Fibroblast of skin of scalp (primary cell): Measurements from ENCODE around the gene CASP8AP2.
"Not testable (repeated sequence)": the region's sequence is repeated elsewhere in the genome, so short reads cannot be mapped to it uniquely, and the experiment has no call there.

ENCODE experiments used
- DNase-seq: peaks from one replicate; pipeline ENCODE4 v3.0.0-alpha.2; 2013

Gene CASP8AP2

DNA sequence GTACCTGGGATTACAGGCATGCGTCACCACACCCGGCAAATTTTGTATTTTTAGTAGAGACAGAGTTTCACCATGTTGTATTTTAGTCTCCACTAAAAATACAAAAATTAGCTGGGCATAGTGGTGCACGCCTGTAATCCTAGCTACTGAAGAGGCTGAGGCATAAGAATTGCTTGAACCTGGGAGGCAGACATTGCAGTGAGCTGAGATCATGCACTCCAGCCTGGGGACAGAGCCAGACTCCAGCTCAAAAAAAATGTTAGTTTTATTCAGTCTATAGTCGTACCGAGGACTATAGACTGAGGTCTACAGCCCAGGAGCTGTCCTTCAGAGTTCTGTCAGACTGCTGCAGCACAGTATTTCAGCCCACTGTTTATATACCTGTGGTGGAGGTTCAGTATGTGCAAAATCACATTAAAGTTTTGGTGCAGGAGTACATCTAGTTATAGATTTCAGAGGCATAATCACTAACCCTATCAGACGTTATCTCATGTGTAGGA, 3.6 kb upstream of the CASP8AP2 start:
- peak; percentile 49 for DNase-seq

DNA sequence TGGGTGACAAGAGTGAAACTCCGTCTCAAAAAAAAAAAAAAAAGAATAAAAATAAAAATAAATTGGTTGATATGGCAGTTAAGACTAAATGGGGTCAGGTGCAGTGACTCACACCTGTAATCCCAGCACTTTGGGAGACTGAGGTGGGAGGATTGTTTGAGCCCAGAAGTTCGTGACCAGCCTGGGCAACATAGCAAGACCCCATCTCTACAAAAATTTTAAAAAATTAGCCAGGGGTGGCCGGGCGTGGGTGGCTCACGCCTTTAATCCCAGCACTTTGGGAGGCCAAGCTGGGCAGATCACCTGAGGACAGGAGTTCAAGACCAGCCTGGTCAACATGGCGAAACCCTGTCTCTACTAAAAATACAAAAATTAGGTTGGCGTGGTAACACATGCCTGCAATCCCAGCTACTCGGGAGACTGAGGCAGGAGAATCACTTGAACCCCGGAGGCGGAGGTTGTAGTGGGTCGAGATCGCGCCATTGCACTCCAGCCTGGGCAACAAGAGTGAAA, 1.1 kb upstream of the CASP8AP2 start:
- DNase-seq: not testable (repeated sequence)

DNA sequence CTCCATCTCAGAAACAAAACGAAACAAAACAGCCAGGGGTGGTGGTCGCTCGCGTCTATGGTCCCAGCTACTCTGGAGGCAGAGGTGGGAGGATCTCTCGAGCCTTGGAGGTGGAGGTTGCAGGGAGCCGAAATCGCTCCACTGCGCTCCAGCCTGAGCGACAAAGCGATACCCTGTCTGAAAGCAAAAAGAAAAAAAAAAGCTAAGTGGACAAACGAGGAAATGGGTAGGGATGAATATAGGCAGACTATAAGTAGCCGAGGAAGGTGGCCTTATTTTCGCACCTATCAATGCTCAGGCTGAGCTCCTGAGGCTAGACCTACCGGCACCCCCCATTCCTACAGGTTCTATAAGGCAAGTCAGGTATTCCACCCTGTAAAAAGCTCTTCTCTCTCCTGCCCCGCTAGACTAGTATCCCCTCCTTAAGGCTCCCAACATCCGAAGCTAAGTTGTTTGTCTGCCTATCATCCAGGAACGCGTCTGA, 650 bp upstream of the CASP8AP2 start:
- DNase-seq: no peak

DNA sequence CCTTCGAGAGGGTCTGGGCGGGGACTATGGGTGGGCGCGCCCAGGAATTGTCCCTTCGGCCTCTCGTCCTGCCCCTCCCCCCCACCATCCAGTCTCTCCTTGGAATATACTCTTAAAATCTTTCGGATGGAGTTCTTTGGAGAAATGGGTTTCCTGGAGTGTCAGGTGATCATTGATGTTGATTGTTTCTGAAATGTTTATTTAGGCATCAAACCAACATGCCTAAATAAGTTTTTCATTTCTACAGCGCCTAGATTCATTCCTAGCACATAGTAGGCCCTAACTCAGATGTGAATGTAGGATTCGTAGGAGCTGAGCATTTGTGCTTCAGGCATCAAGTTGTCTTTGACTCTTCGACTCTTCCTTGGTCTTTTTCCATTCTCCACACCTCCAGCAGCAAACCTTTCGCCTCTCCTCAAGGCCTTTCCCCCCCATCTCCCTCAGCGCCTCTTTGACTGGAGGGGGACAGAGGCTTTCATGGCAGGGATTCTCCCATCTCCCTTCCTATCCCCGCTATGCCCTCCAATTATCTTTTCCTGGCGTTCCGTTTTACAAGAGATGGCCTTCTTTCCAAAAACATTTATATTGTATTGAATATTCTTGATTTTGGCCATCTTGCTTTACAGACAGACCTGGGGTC, 610 bp downstream of the CASP8AP2 start:
- no peak for DNase-seq

DNA sequence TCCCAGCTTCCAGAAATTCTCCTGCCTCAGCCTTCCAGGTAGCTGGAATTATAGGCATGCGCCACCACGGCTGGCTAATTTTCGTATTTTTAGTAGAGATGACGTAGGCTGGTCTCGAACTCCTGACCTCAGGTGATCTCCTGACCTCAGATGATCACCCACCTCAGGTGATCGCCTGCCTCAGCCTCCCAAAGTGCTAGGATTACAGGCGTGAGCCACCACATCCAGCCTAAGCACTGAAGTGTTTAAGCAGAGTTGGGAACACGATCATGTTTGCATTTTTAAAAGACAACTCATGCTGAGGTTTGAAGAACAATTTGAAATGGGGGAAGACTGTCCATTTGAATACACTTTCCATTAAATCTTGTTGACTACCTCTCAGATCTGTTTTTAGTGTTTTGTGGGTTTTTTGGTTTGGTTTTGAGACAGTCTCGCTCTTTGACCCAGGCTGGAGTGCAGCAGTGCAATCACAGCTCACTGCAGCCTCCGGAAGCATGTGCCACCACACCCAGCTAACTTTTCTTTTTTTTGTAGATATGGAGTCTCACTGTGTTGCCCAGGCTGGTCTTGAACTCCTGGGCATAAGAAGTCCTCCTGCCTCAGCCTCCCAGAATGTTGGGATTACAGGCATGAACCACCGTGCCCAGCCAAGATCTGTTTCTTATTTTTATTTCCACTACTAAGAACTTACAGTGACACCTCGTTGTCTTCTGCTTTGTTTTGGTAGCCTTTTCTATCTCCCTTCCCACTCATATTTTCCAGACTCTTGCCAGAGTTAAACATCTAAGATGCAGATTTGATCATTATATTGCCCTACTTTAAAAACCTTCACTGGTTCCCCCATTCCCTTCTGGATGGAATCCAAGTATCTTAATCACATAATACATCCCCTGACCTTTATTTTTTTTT, 5.5 kb downstream of the CASP8AP2 start:
- no peak for DNase-seq

DNA sequence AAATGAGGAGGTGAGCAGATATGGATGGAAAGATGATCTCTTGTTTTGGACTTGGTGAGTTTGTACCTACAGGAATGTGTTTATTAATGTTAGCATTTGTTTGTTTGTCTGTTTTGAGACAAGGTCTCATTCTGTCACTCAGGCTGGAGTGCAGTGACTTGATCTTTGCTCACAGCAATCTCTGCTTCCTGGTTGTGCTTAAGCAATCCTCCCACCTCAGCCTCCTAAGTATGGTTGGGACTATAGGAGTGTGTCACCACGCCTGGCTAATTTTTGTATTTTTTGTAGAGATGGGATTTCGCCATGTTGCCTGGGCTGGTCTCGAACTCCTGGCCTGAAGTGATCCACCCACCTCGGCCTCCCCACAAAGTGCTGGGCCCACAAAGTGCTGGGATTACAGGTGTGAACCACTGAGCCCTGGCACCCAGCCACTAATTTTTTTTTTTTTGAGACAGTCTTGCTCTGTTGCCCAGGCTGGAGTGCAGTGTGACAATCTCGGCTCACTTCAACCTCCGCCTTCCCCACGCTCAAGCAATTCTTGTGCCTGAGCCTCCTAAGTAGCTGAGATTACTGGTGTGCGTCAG, 7.1 kb downstream of the CASP8AP2 start:
- no peak for DNase-seq

DNA sequence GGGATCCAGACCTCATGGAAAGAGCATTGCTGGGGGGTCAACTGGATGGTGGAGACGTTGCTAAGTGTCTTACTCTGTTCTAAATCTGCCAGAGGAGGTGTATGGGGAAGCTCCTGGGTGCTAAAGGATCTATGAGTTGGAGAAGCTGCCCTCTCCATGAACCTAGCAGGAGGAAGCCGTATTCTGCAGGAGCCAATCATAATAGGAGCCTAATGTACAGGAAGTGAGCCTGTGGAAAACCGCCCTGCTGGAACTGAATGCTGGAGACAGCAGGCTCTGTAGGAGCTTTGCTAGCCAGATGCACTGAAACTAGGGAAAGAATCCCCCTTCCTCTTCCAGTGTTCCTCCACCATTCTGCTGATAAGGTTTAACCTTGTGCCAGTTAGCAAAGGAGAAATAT, 10.9 kb downstream of the CASP8AP2 start:
- peak; percentile 33 for DNase-seq

DNA sequence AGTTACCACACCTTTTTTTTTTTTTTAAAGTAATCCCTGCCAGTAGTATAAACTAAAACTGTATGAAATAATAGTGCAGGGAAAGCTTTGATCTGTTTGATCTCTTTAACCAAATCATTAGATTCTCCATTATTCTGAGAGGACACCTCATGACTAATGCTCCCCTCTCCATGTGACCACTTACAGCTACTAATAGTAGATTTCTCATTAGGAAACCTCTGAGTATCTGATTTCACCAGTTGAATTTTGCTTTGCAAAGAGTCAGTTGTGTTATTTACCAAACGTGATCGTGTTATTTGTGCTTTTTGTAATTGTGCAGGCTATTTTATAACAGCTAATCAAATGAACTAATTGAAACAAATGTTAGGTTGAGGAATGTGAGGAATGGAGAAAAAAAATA, 12.5 kb downstream of the CASP8AP2 start:
- no peak for DNase-seq

DNA sequence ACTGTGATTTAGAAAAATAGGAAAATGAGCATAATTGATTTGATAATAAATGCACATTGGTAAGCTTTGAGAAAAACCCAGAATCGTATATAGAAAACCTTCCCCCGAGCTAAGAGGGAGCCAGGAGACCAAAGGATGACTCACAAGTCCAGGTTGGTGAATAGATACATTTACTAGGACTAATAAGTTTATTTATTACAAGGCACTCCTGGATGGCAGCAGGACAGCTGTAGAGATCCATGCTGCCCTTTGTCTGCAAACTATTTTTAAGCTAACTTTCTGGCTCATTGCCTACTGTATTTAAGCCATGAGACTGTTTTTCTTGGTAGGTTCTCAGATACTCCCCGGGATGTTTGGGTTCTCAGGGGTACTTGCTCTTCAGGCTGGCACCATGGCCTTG, 13.4 kb downstream of the CASP8AP2 start:
- DNase-seq: no peak

DNA sequence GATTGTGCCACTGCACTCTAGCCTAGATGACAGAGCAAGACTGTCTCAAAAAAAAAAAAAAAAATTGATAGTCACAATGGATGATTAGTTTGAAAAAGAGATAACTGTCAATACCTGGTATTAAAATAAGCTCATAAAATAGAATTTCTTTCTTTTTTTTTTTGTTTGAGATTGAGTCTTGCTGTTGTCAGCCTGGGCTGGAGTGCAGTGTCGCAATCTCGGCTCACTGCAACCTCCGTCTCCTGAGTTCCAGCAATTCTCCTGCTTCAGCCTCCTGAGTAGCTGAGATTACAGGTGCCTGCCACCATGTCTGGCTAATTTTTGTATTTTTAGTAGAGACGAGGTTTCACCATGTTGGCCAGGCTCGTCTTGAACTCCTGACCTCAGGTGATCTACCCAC, 17.8 kb downstream of the CASP8AP2 start:
- DNase-seq: not testable (repeated sequence)

DNA sequence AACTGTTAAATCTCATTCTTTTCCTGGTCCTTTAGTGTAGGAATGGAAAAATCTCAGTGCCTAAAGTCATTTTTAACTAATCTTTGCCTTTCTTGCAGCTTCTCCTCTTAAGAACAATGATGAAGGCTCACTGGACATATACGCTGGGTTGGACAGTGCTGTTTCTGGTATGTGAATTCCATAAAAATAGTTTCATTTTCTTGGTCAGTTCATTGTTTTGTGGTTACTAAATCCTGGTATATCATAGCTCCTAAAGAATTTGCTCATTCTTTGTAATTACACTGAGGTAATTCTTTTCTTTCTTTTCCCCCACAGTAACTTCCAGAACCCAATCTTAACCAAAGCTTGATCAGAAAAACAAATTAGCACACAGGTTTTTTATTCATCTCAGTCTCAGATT, 23.4 kb downstream of the CASP8AP2 start:
- peak; percentile 53 for DNase-seq

DNA sequence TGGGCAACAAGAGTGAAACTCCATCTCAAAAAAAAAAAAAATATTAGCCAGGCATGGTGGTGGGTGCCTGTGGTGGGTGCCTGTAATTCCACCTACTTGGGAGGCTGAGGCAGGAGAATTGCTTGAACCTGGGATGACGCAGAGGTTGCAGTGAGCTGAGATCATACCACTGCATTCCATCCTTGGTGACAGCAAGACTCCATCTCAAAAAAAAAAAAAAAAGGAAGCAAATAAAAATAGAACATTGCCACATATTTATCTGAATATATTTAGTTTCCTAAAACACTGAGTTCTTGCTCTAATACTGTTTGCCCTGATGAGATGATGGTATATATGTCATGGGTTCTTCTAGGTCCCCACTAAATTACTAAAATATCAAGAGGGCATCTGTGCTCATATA, 28.4 kb downstream of the CASP8AP2 start:
- no peak for DNase-seq

DNA sequence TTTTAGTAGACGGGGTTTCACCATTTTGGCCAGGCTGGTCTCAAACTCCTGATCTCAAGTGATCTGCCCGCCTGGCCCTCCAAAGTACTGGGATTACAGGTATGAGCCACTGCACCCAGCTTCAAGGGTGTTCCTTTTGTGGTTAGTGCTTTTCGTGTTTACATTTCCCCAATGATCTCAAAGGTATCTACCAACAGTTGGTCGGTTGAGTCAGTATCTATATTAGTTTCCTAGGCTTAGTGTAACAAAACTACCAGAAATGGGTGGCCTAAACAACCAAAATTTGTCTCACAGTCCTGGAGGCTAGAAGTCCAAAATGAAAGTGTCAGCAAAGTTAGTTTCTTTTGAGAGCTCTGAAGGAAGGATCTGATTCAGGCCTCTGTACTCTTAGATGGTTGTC, 30.1 kb downstream of the CASP8AP2 start:
- DNase-seq: no peak

DNA sequence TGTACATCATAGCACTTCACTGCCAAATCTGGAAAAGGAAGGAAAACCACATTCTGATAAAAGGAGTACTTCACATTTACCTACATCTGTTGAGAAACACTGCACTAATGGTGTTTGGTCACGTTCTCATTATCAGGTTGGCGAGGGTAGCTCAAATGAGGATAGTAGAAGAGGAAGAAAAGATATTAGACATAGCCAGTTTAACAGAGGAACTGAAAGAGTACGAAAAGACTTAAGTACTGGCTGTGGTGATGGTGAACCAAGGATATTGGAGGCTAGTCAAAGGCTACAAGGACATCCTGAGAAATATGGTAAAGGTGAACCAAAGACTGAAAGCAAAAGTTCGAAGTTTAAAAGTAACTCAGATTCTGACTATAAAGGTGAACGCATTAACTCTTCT, 32.6 kb downstream of the CASP8AP2 start:
- no peak for DNase-seq

DNA sequence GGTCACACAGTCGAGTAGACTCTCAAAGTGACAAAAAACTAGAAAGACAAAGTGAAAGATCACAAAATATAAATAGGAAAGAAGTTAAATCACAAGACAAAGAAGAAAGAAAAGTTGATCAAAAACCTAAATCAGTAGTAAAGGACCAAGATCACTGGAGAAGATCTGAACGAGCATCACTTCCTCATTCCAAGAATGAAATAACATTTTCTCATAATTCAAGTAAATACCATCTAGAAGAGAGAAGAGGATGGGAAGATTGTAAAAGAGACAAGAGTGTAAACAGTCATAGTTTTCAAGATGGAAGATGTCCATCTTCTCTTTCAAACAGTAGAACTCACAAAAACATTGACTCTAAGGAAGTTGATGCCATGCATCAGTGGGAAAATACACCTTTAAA, 33.0 kb downstream of the CASP8AP2 start:
- no peak for DNase-seq

DNA sequence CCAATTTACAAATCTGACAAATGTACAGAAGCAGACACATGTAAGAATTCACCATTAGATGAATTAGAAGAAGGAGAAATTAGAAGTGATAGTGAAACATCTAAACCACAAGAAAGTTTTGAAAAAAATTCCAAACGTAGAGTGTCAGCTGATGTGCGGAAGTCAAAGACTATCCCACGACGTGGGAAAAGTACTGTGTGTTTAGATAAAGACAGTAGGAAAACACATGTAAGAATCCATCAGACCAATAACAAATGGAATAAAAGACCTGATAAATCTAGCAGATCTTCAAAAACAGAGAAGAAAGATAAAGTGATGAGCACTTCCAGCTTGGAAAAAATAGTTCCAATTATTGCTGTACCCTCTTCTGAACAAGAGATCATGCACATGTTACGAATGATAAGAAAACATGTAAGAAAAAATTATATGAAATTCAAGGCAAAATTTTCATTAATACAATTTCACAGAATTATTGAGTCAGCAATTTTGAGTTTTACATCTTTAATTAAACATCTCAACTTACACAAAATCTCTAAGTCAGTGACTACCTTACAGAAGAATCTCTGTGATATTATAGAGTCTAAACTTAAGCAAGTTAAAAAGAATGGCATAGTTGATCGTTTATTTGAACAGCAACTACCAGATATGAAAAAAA, 36.5 kb downstream of the CASP8AP2 start:
- no peak for DNase-seq

DNA sequence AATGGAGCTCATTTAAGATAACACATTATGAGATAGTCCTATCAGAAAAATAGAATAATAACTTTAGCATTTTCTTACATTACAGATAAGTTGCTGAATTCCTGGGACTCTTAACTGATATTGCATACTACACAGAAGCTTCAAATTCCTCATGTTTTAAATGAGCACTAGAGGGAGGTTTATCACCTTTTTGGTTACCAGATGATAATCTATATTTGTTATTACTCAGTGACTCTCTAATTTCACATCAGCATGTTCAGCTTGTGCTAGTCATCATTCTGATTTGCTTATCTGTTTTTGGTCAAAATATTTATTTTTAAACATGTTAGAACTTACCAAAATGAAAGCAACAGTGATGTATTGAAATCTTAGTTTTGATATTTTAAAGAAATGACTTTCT, 44.0 kb downstream of the CASP8AP2 start:
- no peak for DNase-seq

DNA sequence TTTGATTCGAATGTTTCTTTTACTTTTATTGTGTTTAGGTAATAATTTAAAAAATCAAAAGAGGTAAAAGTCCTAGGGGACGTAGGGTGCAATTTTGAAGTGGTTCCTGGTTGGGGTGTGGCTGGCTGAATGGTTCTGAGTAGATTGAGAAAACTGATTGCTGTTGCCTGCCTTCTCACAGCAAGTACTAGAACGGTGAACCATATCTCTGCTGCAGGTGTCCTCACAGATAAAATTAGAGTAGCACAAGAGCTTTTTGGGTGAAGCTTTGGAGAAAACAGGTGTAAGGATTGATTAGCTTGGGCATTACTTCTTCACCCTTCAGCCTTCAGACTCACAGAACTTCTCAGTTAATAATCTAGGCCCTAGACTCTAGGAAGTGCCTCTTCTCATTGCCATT, 44.8 kb downstream of the CASP8AP2 start:
- no peak for DNase-seq

DNA sequence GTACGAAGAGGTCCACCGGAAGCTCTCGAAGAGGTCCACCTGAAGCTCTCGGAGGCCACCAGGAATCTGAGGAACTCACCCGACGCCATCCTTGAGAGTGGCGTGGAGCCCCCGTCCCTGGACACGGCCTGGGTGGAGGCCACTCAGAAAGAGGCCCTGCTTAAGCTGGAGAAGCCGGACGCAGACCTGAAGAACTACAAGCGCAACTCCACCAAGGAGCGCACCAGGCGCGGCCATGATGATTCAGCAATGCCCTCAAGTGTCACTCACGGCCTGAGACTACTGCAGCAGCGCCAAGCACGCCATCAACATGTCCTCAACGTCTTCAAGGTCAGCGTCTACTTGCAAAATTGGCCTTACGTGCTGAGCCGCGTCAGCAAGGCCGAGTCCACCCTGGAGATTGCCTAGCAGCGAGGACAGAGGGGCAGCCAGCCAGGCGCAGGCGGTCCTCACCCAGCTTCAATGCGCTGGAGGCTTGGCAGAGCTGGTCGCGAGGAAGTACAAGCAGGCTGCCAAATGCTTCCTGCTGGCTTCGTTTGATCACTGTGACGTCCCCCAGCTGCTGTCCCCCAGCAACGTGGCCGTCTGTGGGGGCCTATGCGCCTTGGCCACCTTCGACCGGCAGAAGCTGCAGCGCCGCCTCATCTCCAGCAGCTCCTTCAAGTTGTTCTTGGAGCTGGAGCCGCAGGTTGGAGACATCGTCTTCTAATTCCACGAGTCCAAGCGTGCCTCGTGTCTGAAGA, 56.9 kb downstream of the CASP8AP2 start:
- no peak for DNase-seq

DNA sequence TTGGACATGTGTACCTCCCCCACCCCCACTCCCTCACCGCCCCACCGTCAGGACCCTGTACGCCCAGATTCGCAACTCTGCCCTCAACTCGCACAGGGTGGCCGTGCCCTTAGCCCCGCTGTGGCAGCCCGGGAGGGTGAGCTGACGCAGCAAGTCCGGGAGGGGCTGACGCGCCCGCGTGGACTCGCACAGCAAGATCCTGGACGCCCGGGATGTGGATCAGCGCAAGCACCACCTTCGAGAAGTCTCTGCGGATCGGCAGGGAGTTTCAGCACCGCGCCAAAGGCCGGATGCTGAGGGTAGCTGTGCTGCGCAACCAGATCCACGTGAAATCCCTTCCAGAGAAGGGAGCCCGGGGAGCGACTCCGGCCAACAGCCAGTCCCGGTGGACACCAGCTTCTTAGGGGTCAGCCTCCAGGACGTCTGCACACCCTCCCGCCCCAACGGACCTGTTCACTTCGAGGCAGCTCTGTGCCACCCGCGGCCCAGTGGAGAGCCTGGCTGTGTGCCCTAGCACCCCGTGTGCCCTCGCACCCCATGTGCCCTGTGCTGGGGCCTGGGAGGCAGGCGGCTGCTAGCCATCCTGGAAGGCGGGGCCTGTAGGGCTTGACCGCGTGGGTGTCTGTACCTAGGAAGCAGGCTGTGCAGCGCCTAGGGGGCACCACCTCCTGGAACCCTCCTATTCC, 57.9 kb downstream of the CASP8AP2 start:
- no peak for DNase-seq

DNA sequence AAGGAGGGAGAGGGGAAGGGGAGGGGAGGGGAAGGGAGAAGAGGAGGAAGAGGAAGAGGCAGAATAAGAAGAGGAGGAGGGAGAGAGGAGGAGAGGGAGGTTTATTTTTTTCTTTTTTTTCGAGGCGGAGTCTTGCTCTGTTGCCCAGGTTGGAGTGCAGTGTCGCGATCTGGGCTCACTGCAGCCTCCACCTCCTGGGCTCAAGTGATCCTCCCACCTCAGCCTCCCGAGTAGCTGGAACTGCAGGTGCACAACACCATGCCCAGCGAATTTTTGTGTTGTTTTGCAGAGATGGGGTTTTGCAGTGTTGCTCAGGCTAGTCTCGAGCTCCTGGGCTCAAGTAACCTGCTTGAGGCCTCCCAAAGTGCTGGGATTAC, 58.4 kb downstream of the CASP8AP2 start:
- DNase-seq: no peak
